SK-N-SH (cell line): ENCODE results near the gene CCDC154.

Experiments used
- CTCF ChIP-seq: fragments of 200-600 bp; sonication (generic); IDR thresholded peaks from 2 replicates; pipeline ENCODE4 v1.6.1; 2017; ENCODE audit warnings: antibody characterized with exemption, mild to moderate bottlenecking, moderate library complexity
- EZH2phosphoT487 ChIP-seq: fragments of 200-600 bp; sonication (generic); IDR thresholded peaks from 2 replicates; pipeline ENCODE4 v1.6.1; 2017; ENCODE audit warnings: low read depth, mixed run types, mild to moderate bottlenecking, antibody characterized with exemption, moderate library complexity, borderline replicate concordance
- FOSL2 ChIP-seq: IDR thresholded peaks from 2 replicates; pipeline ENCODE4 v1.4.0; 2012; ENCODE audit warnings: low read depth, mild to moderate bottlenecking, moderate library complexity, borderline replicate concordance
- MXI1 ChIP-seq: IDR thresholded peaks from 2 replicates; pipeline ENCODE4 v1.6.1; 2012; ENCODE audit warnings: mild to moderate bottlenecking, low read depth, low read length, improper control_type of control experiment

GRCh38 chr16:1456951-1457350 is 12.6 kb upstream of the CCDC154 start:
- no peak for TF ChIP-seq EZH2phosphoT487
- no peak for TF ChIP-seq CTCF
- no peak for TF ChIP-seq MXI1
- no peak for TF ChIP-seq FOSL2
